Measurements from ENCODE around the gene CDH1.

DNA sequence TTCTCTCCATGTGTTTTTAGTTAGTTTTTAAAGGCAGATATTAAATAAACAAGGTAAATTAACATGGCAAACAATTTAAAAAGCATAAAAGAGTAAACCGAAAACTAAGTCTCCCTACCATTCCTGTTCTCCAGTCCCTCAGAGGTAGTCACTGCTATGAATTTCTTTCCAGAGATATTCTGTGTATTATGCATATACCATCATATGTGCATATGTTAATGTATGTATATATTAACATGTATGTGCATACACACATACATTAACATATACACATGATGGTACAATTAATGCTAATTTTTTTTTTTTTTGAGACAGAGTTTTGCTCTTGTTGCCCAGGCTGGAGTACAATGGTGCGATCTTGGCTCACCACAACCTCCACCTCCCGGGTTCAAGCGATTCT is 138.8 kb downstream of the CDH1 start:
- no peak for TF ChIP-seq POLR2A (IDR thresholded peaks at IDR 0.05)
- TF ChIP-seq, protein P1, sequence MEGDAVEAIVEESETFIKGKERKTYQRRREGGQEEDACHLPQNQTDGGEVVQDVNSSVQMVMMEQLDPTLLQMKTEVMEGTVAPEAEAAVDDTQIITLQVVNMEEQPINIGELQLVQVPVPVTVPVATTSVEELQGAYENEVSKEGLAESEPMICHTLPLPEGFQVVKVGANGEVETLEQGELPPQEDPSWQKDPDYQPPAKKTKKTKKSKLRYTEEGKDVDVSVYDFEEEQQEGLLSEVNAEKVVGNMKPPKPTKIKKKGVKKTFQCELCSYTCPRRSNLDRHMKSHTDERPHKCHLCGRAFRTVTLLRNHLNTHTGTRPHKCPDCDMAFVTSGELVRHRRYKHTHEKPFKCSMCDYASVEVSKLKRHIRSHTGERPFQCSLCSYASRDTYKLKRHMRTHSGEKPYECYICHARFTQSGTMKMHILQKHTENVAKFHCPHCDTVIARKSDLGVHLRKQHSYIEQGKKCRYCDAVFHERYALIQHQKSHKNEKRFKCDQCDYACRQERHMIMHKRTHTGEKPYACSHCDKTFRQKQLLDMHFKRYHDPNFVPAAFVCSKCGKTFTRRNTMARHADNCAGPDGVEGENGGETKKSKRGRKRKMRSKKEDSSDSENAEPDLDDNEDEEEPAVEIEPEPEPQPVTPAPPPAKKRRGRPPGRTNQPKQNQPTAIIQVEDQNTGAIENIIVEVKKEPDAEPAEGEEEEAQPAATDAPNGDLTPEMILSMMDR (IDR thresholded peaks at IDR 0.05) = no peak
